Gastroesophageal sphincter (tissue), 4 donors: ENCODE data around the gene ZNF541. TPM values are rescaled to one million over a fixed set of nuclear protein-coding genes. Genes with fewer than 3 reads are reported as not detected.

Experiments used
- ATAC-seq: fragments of 150-250 bp; one replicate; pipeline ENCODE4 v1.9.1; 2016; ENCODE audit warnings: mild to moderate bottlenecking, moderate library complexity
- H3K27ac ChIP-seq, 4 donors: fragments of 200-600 bp; sonication (generic) in 3 of 4; 1 replicate in 3 of 4; 2 replicates in 1 of 4; pipeline ENCODE4 v1.5.1; 2016 to 2019
- H3K27me3 ChIP-seq: fragments of 200-600 bp; sonication (generic); one replicate; pipeline ENCODE4 v1.5.1; 2019
- H3K36me3 ChIP-seq, 2 donors: fragments of 200-600 bp; sonication (generic); one replicate each; pipeline ENCODE4 v1.5.1; 2019; ENCODE audit warnings: control low read depth in 1 of 2
- H3K4me1 ChIP-seq, 3 donors: fragments of 200-600 bp; sonication (generic); 1 replicate in 2 of 3; 2 replicates in 1 of 3; pipeline ENCODE4 v1.5.1; 2016 to 2019; ENCODE audit warnings: control low read depth in 2 of 3
- H3K4me3 ChIP-seq, 2 donors: fragments of 200-600 bp; sonication (generic); one replicate each; pipeline ENCODE4 v1.5.1; 2019; ENCODE audit warnings: mild to moderate bottlenecking in 1 of 2, moderate library complexity in 1 of 2
- H3K9me3 ChIP-seq, 3 donors: fragments of 200-600 bp; sonication (generic); one replicate each; pipeline ENCODE4 v1.5.1; 2017 to 2019; ENCODE audit warnings: control low read depth in 2 of 3
- EP300 ChIP-seq: sonication (generic); formaldehyde crosslinking; IDR thresholded peaks from one replicate; pipeline ENCODE4 v1.6.1; 2017; ENCODE audit warnings: antibody characterized with exemption, mild to moderate bottlenecking
- POLR2A ChIP-seq, 2 donors: fragments of 450-650 bp; IDR thresholded peaks; one replicate each; pipeline ENCODE4 v1.6.1; 2017; ENCODE audit warnings: antibody characterized with exemption in 2 of 2, mild to moderate bottlenecking in 2 of 2, moderate library complexity in 1 of 2
- POLR2AphosphoS5 ChIP-seq: sonication (generic); formaldehyde crosslinking; IDR thresholded peaks from one replicate; pipeline ENCODE4 v1.6.1; 2017; ENCODE audit warnings: antibody characterized with exemption
- WGBS, 2 donors: methylation state at CpG; one replicate each; pipeline ENCODE4 v1.1.5; 2018; ENCODE audit warnings: low coverage in 1 of 2; 5-methylcytosine and 5-hydroxymethylcytosine counted together
- total RNA-seq, 4 donors: library from RNA; depleted of rRNA; stranded (reverse); fragments of >200 nt; gene quantifications; one replicate each; pipeline ENCODE4 v1.1.0, GENCODE V29; 2016
- TF ChIP-seq, protein P1 (sequence below), 4 experiments: fragments of 200-600 bp in 2 of 4; fragments of 450-650 bp in 2 of 4; sonication (generic) in 1 of 4; IDR thresholded peaks; one replicate each; pipeline ENCODE4 v1.5.1; 2017 to 2019; ENCODE audit warnings: antibody characterized with exemption in 4 of 4, mild to moderate bottlenecking in 2 of 4, moderate library complexity in 2 of 4

Gene ZNF541
- total RNA-seq, 4 donors from 2014 or later: 0.05 TPM; not detected in 3

DNA sequence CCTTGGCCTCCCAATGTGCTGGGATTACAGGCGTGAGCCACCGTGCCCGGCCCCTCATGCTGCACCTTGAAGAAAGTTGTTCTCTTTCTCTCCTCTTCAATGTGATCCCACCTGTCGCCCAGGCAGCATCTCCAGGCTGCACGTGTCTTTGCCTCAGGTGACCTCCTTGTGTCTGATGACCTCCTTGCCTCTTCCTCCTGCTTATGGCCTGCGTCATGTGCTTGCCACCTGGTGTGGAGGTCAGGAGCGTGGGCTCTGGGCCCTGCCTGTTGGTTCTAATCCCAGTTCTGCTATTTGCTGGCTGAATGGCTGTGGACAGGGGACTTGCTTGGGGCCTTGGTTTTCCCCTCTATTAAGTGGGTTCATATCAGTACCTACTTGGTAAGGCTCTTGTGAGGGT is 42.3 kb upstream of the ZNF541 start:
- Histone ChIP-seq H3K4me3 (no peak overlapping the region), H3K9me3 (no peaks in the 10 kb centered on the region), H3K27ac (peak overlapping the region in 3 of 4 donors; percentile 27 to 98 (median 40)), H3K36me3 (no peaks in the 10 kb centered on the region), H3K27me3 (no peaks in the 10 kb centered on the region), H3K4me1 (peaks cover 11 to 85% (median 55%) of the 10 kb centered on the region in 3 donors)
- no peak for TF ChIP-seq EP300
- no peak for TF ChIP-seq POLR2AphosphoS5
- TF ChIP-seq, protein P1, sequence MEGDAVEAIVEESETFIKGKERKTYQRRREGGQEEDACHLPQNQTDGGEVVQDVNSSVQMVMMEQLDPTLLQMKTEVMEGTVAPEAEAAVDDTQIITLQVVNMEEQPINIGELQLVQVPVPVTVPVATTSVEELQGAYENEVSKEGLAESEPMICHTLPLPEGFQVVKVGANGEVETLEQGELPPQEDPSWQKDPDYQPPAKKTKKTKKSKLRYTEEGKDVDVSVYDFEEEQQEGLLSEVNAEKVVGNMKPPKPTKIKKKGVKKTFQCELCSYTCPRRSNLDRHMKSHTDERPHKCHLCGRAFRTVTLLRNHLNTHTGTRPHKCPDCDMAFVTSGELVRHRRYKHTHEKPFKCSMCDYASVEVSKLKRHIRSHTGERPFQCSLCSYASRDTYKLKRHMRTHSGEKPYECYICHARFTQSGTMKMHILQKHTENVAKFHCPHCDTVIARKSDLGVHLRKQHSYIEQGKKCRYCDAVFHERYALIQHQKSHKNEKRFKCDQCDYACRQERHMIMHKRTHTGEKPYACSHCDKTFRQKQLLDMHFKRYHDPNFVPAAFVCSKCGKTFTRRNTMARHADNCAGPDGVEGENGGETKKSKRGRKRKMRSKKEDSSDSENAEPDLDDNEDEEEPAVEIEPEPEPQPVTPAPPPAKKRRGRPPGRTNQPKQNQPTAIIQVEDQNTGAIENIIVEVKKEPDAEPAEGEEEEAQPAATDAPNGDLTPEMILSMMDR (IDR thresholded peaks at IDR 0.05): no peak
- TF ChIP-seq POLR2A (IDR thresholded peaks at IDR 0.05): no peak
- 70 to 83% methylated on average over 1 to 4 of the region's 7 CpGs for WGBS, 2 donors
- ATAC-seq: no peak

- WGBS, 2 donors: 86 to 94% methylated on average over 8 of the region's 10 CpGs
- no peak for ATAC-seq
- no peaks in the 10 kb centered on the region for H3K9me3 ChIP-seq
- no peaks in the 10 kb centered on the region for H3K27me3 ChIP-seq
- peaks cover 11 to 82% (median 48%) of the 10 kb centered on the region in 3 donors for H3K4me1 ChIP-seq
- no peak overlapping the region for H3K4me3 ChIP-seq
- TF ChIP-seq, protein P1 (IDR thresholded peaks at IDR 0.05): no peak
- H3K27ac ChIP-seq: peak overlapping the region in 3 of 4 donors; percentile 80 to 99 (median 98)
- H3K36me3 ChIP-seq: no peaks in the 10 kb centered on the region
Measured at GRCh38 chr19:47614559-47614958, 41.6 kb upstream of the ZNF541 start.

- Histone ChIP-seq H3K36me3 (no peaks in the 10 kb centered on the region), H3K9me3 (no peaks in the 10 kb centered on the region), H3K27me3 (no peaks in the 10 kb centered on the region), H3K27ac (peak overlapping the region in 3 of 4 donors; percentile 80 to 99 (median 98)), H3K4me1 (peaks cover 8 to 76% (median 42%) of the 10 kb centered on the region in 3 donors), H3K4me3 (no peak overlapping the region)
- TF ChIP-seq, protein P1 (IDR thresholded peaks at IDR 0.05): no peak
- no peak for TF ChIP-seq EP300
- TF ChIP-seq POLR2AphosphoS5: no peak
- TF ChIP-seq POLR2A (IDR thresholded peaks at IDR 0.05): no peak
- no peak for ATAC-seq
- WGBS, 2 donors: 19 to 50% methylated on average over 3 of the region's 3 CpGs
Measured at GRCh38 chr19:47614021-47614295, 41.0 kb upstream of the ZNF541 start.

DNA sequence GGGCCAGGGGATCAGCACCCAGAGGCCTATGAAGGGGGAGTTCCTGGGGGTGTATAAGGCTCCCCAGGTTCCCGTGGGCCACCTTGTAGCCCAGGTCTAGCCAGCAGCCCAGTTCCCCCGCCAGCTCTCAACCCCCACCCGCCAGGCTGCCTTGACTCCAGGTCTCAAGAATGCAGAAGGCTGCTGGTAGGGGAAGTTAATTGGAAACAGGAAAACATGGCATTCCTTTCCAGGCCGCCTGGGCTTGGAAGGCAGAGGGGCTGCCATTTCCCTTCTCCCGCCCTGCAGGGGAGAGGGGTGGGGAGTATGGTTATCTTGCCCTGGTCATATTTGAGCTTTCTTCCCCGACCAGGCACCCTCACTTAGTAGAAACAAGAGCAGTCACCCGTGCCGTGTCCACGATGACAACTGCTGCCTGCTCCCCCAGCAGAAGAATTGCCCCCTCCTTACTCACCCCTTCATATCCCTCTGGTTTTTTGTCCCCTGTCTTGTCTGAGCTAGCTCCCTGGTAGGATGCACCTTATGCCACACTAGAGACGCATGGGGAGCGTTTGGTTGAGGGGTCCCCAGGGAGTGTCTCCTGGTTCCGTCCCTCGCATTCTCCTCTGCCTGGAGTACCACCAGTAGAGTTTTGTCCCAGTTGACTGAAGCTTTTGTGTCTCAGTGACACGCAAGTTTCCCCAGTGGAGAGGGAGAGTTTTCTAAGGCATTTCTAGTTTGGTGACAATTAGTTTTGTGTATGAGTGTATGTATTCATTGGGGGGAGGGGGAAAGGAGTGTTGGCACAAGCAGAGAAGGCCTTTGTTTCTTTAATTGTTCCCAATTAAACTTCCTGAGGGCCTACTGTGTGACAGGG is 40.4 kb upstream of the ZNF541 start:
- Histone ChIP-seq H3K4me3 (peak overlapping the region in 1 of 2 donors; percentile 3), H3K27me3 (no peaks in the 10 kb centered on the region), H3K27ac (peak overlapping the region; percentile 4 to 99 (median 89)), H3K4me1 (peaks cover 6 to 70% (median 36%) of the 10 kb centered on the region in 3 donors), H3K9me3 (no peaks in the 10 kb centered on the region), H3K36me3 (no peaks in the 10 kb centered on the region)
- no peak for ATAC-seq
- TF ChIP-seq, protein P1 (IDR thresholded peaks at IDR 0.05): peak in 1 of 4 experiments; percentile 22
- no peak for TF ChIP-seq POLR2AphosphoS5
- TF ChIP-seq POLR2A (IDR thresholded peaks at IDR 0.05): no peak
- no peak for TF ChIP-seq EP300
- WGBS, 2 donors: 22 to 34% methylated on average over 6 of the region's 14 CpGs

DNA sequence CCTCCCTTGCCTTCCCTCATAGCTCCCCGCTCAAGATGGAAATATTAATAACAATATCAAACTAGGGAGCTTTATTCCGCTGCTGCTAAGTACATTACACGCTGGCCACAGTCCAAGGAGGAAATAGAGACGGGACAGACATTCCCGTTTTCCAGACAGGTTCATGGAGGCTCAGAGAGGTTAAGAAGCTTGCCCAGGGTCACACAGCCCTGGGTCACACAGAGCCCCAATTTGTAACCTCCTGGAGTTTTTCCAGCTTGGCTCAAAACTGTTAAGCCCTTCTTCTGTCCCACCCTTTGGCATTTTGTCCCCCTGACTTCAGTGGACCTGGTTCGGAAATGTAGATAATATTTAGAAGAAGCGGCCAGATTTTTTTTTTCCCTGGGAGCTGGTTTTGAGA is 38.0 kb upstream of the ZNF541 start:
- no peak for ATAC-seq
- no peaks in the 10 kb centered on the region for H3K9me3 ChIP-seq
- H3K27ac ChIP-seq: peak overlapping the region; percentile 96 to 99 (median 98)
- TF ChIP-seq, protein P1 (IDR thresholded peaks at IDR 0.05): no peak
- TF ChIP-seq POLR2A (IDR thresholded peaks at IDR 0.05) (no peak), POLR2AphosphoS5 (no peak), EP300 (no peak)
- H3K27me3 ChIP-seq: no peaks in the 10 kb centered on the region
- WGBS, 2 donors: 13% methylated on average over 4 of the region's 7 CpGs; no CpG with 5 or more reads in 1 of the 2 donors
- H3K36me3 ChIP-seq: no peaks in the 10 kb centered on the region
- H3K4me3 ChIP-seq: peak overlapping the region; percentile 70 to 97
- peaks cover 3 to 68% (median 37%) of the 10 kb centered on the region in 3 donors for H3K4me1 ChIP-seq
